AG08395 (cell line): ENCODE measurements around the gene SLC6A6.
A peak's percentile ranks its signal among the peaks of the same experiment; 100 is the strongest.

Source experiments
- DNase-seq: peaks from one replicate; pipeline ENCODE4 v3.0.0; 2012; ENCODE audit warnings: mixed read lengths, low spot score

The SLC6A6 gene

GRCh38 chr3:14372587-14372986 lies 29.8 kb upstream of the SLC6A6 start:
- no peak for DNase-seq

GRCh38 chr3:14373753-14374376 lies 28.5 kb upstream of the SLC6A6 start:
- no peak for DNase-seq

- peak; percentile 27 for DNase-seq
Measured at GRCh38 chr3:14374444-14374883, 27.9 kb upstream of the SLC6A6 start.

GRCh38 chr3:14375192-14375591 lies 27.2 kb upstream of the SLC6A6 start:
- no peak for DNase-seq

- no peak for DNase-seq
Measured at GRCh38 chr3:14376348-14377043, 25.9 kb upstream of the SLC6A6 start.

GRCh38 chr3:14377044-14377837 lies 25.2 kb upstream of the SLC6A6 start:
- no peak for DNase-seq

- DNase-seq = no peak
Measured at GRCh38 chr3:14377838-14378169, 24.6 kb upstream of the SLC6A6 start.

- peak; percentile 37 for DNase-seq
Measured at GRCh38 chr3:14378415-14378814, 24.0 kb upstream of the SLC6A6 start.

- DNase-seq = no peak
Measured at GRCh38 chr3:14379843-14380242, 22.6 kb upstream of the SLC6A6 start.

GRCh38 chr3:14386254-14386653 lies 16.2 kb upstream of the SLC6A6 start:
- no peak for DNase-seq

GRCh38 chr3:14388201-14388600 lies 14.2 kb upstream of the SLC6A6 start:
- DNase-seq = peak; percentile 30

GRCh38 chr3:14389166-14389606 lies 13.2 kb upstream of the SLC6A6 start:
- no peak for DNase-seq

- DNase-seq = no peak
Measured at GRCh38 chr3:14389716-14390115, 12.7 kb upstream of the SLC6A6 start.

- peak; percentile 80 for DNase-seq
Measured at GRCh38 chr3:14391033-14391432, 11.4 kb upstream of the SLC6A6 start.

- no peak for DNase-seq
Measured at GRCh38 chr3:14392231-14392630, 10.2 kb upstream of the SLC6A6 start.

- no peak for DNase-seq
Measured at GRCh38 chr3:14392803-14393319, 9.5 kb upstream of the SLC6A6 start.

GRCh38 chr3:14393440-14394106 lies 8.8 kb upstream of the SLC6A6 start:
- DNase-seq = peak; percentile 30

- DNase-seq = no peak
Measured at GRCh38 chr3:14396031-14396692, 6.2 kb upstream of the SLC6A6 start.

GRCh38 chr3:14397046-14397445 lies 5.4 kb upstream of the SLC6A6 start:
- DNase-seq = no peak

GRCh38 chr3:14397531-14397930 lies 4.9 kb upstream of the SLC6A6 start:
- DNase-seq = no peak

GRCh38 chr3:14397940-14398796 lies 4.2 kb upstream of the SLC6A6 start:
- DNase-seq = no peak
